Measurements from ENCODE around the gene RRAS.

The RRAS gene

DNA sequence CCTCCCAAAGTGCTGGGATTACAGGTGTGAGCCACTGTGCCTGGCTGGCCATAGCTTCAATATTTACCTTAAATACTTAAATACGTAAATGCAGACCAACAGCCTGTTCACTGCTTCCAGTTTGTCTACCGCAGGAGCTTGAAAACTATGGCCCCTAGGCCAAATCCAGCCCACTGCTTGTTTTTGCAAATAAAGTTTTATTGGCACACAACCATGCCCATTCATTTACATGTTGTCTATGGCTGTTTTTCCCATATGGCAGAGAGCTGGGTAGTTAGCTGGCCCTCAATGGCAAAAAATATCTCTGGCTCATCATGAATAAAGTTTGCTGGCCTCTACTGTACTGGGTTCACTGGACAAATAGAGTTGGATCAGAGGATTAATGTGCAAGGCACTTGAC is 37.1 kb downstream of the RRAS start:
- no peak for DNase-seq (ENCODE audit: extremely low read depth, low read depth)
- TF ChIP-seq, protein P1, sequence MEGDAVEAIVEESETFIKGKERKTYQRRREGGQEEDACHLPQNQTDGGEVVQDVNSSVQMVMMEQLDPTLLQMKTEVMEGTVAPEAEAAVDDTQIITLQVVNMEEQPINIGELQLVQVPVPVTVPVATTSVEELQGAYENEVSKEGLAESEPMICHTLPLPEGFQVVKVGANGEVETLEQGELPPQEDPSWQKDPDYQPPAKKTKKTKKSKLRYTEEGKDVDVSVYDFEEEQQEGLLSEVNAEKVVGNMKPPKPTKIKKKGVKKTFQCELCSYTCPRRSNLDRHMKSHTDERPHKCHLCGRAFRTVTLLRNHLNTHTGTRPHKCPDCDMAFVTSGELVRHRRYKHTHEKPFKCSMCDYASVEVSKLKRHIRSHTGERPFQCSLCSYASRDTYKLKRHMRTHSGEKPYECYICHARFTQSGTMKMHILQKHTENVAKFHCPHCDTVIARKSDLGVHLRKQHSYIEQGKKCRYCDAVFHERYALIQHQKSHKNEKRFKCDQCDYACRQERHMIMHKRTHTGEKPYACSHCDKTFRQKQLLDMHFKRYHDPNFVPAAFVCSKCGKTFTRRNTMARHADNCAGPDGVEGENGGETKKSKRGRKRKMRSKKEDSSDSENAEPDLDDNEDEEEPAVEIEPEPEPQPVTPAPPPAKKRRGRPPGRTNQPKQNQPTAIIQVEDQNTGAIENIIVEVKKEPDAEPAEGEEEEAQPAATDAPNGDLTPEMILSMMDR (IDR thresholded peaks at IDR 0.05; ENCODE audit: low read depth, low read length), result no peak

DNA sequence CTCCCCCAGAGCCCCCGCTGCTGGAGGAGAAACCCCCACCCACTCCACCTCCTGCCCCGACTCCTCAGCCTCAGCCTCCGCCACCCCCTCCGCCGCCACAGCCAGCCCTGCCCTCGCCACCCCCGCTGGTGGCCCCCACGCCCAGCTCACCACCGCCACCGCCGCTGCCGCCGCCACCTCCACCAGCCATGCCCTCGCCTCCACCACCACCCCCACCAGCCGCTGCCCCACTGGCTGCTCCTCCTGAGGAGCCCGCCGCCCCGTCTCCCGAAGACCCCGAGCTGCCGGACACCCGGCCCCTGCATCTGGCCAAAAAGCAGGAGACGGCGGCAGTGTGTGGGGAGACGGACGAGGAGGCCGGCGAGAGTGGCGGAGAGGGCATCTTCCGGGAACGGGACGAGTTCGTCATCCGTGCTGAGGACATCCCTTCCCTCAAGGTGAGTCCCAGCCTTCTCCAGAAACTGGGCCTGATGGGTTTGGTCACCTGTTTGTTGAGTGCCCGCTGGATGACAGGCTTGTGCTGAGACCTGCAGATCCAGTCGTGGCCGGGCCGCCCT is 38.4 kb downstream of the RRAS start:
- no peak for DNase-seq (ENCODE audit: extremely low read depth, low read depth)
- TF ChIP-seq, protein P1 (IDR thresholded peaks at IDR 0.05; ENCODE audit: low read depth, low read length), result no peak

DNA sequence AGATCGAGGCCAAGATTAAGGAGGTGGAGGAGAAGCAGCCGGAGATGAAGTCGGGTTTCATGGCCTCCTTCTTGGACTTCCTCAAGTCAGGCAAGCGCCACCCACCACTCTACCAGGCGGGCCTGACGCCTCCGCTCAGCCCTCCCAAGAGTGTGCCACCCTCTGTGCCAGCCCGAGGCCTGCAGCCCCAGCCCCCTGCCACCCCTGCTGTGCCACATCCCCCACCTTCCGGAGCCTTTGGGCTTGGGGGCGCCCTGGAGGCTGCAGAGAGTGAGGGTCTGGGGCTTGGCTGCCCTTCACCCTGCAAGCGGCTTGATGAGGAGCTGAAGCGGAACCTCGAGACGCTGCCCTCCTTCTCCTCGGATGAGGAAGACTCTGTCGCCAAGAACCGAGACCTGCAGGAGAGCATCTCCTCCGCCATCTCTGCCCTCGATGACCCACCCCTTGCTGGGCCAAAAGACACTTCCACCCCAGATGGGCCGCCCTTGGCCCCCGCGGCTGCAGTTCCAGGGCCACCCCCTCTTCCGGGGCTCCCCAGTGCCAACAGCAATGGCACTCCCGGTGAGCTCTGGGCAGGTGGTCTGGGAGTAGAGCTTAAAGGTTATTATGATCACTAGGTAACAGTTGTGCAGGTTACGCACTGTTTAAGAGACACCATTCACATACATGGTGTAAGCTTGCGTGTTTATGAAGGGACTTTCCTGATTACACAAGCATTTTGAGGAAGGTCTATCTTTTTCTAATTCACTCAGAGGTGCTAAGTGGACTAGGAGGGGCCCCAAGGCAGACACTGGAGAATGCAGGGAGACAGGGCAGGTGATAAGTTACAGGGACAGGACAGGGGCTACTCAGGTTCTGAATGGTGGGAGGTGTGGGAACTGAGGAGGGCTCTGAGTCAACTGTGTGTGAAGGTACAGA is 40.3 kb downstream of the RRAS start:
- TF ChIP-seq, protein P1 (IDR thresholded peaks at IDR 0.05; ENCODE audit: low read depth, low read length), result no peak
- DNase-seq (ENCODE audit: extremely low read depth, low read depth), result no peak

DNA sequence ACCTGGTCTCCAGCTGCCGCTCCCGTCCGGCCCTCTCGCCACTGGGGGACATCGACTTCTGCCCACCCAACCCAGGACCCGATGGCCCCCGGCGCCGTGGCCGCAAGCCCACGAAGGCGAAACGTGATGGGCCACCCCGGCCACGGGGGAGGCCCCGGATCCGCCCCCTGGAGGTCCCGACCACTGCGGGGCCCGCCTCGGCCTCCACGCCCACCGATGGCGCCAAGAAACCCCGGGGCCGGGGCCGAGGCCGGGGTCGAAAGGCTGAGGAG is 42.3 kb downstream of the RRAS start:
- TF ChIP-seq, protein P1 (IDR thresholded peaks at IDR 0.05; ENCODE audit: low read depth, low read length), result no peak
- DNase-seq (ENCODE audit: extremely low read depth, low read depth), result no peak

DNA sequence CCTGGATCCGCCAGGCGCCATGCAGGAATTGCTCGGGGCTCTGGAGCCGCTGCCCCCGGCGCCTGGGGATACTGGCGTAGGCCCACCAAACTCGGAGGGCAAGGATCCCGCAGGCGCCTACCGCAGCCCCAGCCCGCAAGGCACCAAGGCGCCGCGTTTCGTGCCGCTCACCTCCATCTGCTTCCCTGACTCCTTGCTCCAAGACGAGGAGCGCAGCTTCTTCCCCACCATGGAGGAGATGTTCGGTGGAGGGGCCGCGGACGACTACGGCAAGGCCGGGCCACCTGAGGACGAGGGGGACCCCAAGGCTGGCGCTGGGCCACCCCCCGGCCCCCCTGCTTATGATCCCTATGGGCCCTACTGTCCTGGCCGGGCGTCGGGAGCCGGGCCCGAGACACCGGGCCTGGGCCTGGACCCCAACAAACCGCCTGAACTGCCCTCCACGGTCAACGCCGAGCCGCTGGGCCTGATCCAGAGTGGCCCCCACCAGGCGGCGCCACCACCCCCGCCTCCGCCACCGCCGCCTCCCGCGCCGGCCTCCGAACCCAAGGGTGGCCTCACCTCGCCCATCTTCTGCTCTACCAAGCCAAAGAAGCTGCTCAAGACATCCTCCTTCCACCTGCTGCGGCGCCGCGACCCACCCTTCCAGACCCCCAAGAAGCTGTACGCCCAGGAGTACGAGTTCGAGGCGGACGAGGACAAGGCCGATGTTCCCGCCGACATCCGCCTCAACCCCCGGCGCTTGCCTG is 42.8 kb downstream of the RRAS start:
- DNase-seq (ENCODE audit: extremely low read depth, low read depth), result no peak
- TF ChIP-seq, protein P1 (IDR thresholded peaks at IDR 0.05; ENCODE audit: low read depth, low read length), result no peak

DNA sequence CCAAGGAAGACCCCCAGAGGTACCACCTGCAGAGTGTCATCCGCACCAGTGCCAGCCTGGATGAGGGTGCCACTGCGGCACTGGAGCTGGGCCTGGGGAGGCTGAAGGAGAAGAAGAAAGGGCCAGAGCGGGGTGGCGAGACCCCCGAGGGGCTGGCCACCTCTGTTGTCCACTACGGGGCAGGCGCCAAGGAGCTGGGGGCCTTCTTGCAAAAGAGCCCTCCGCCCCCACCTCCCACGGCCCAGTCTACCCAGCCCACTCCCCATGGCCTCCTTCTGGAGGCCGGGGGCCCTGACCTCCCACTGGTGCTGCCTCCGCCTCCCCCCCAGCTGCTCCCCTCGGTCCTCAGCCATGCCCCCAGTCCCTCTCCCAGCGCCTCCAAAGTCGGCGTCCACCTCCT is 43.5 kb downstream of the RRAS start:
- TF ChIP-seq, protein P1 (IDR thresholded peaks at IDR 0.05; ENCODE audit: low read depth, low read length), result no peak
- DNase-seq (ENCODE audit: extremely low read depth, low read depth), result no peak
